Adrenal gland (tissue), 12 donors: ENCODE measurements around the gene SRCAP. TPM values are rescaled to one million over a fixed set of nuclear protein-coding genes. Genes with fewer than 3 reads are reported as not detected.

Source experiments
- DNase-seq, 7 donors: peaks; one replicate each; pipeline ENCODE4 v3.0.0-alpha.2; 2019 to 2020
- H3K27ac ChIP-seq, 5 donors: fragments of 200-600 bp; sonication (generic) in 4 of 5; 1 replicate in 3 of 5; 2 replicates in 2 of 5; pipeline versions ENCODE4 v1.5.1 to v1.8.0; 2016 to 2020; ENCODE audit warnings: mild to moderate bottlenecking in 1 of 5
- H3K27me3 ChIP-seq: fragments of 200-600 bp; 2 replicates; pipeline ENCODE4 v1.8.0; 2021
- H3K36me3 ChIP-seq, 2 donors: fragments of 200-600 bp; replicated peaks in 1 of 2; 1 replicate in 1 of 2; 2 replicates in 1 of 2; pipeline versions ENCODE4 v1.5.1 to v1.8.0; 2018 to 2022
- H3K4me1 ChIP-seq, 2 donors: fragments of 200-600 bp; replicated peaks in 1 of 2; 1 replicate in 1 of 2; 2 replicates in 1 of 2; pipeline versions ENCODE4 v1.5.1 to v1.8.0; 2018 to 2021
- H3K4me3 ChIP-seq, 4 donors: fragments of 200-600 bp; sonication (generic) in 3 of 4; one replicate each; pipeline ENCODE4 v1.5.1; 2016 to 2018
- H3K9me3 ChIP-seq, 3 donors: fragments of 200-600 bp; sonication (generic) in 1 of 3; replicated peaks in 1 of 3; 1 replicate in 2 of 3; 2 replicates in 1 of 3; pipeline versions ENCODE4 v1.5.1 to v1.8.0; 2016 to 2021
- CTCF ChIP-seq, 6 experiments: fragments of 450-650 bp in 4 of 6; fragments of 200-600 bp in 2 of 6; sonication (generic) in 1 of 6; IDR thresholded peaks; 1 replicate in 5 of 6; 2 replicates in 1 of 6; pipeline versions ENCODE4 v1.5.1 to v1.8.0; 2016 to 2021; ENCODE audit warnings: antibody characterized with exemption in 6 of 6, mild to moderate bottlenecking in 2 of 6, moderate library complexity in 1 of 6
- POLR2A ChIP-seq, 2 donors: fragments of 450-650 bp; IDR thresholded peaks; one replicate each; pipeline ENCODE4 v1.6.1; 2017; ENCODE audit warnings: antibody characterized with exemption in 2 of 2, mild to moderate bottlenecking in 2 of 2, moderate library complexity in 1 of 2
- WGBS, 4 donors: extraction: QIAGEN DNeasy Blood & Tissue Kit in 2 of 4; methylation state at CpG; one replicate each; pipeline versions ENCODE4 v1.1.5 to v1.1.7; 2013 to 2017; 5-methylcytosine and 5-hydroxymethylcytosine counted together
- intact Hi-C, 2 donors: fragments of 100-400 bp; cut with DNase I; formaldehyde crosslinking; loops; one replicate each; pipeline versions ENCODE4 v1.14.1 to v1.15.0; 2022 to 2023
- polyA plus RNA-seq, 3 donors: library from polyadenylated mRNA; stranded (reverse); fragments of 200-250 nt in 2 of 3; fragments of 350-450 nt in 1 of 3; fragmentation: Illumina TruSeq in 1 of 3; extraction: RNeasy Lipid Tissue Mini Kit (QIAGEN cat#74804) in 1 of 3; gene quantifications; one replicate each; pipeline ENCODE4 v1.2.3, GENCODE V29; 2013 to 2014
- total RNA-seq, 9 donors: library from RNA; depleted of rRNA in 4 of 9; stranded (reverse); fragments of >200 nt in 4 of 9; fragments of 120-200 nt in 1 of 9; fragmentation: NEBNext Ultra II Directional in 1 of 9; extraction: Animal tissue kit (Norgen Biotek cat#: 25700) in 1 of 9; gene quantifications; one replicate each; pipeline versions ENCODE4 v1.1.0 to v1.2.4, GENCODE V29; 2013 to 2023
- donor health status: healthy with polysubstance abuse.
- donor health status: Bipolar disorder and iron deficiency.
- donor health status: DM: yes; HTN: yes; CAD: no.
- donor health status: DM: no; HTN: no; CAD: no.
- donor health status: DM: no; HTN: no; CAD: no.
- donor health status: DM: yes; HTN: yes; CAD: no.

The SRCAP gene
- total and polyA plus RNA-seq, 12 donors, result 3.7 to 82.4 (median 46.6) TPM

- Histone ChIP-seq H3K4me1 (peaks cover 8 to 12% of the 10 kb centered on the region in 2 donors), H3K36me3 (peaks cover 0 to 40% of the 10 kb centered on the region in 2 donors), H3K27ac (peak overlapping the region; percentile 55 to 94 (median 87)), H3K4me3 (peak overlapping the region; percentile 18 to 73 (median 49)), H3K9me3 (no peaks in the 10 kb centered on the region), H3K27me3 (no peaks in the 10 kb centered on the region)
- WGBS, 4 donors, result 0 to 1% (median 0%) methylated on average over 1 to 70 of the region's 71 CpGs
- intact Hi-C loops, result no loop called here
- TF ChIP-seq POLR2A (IDR thresholded peaks at IDR 0.05) (peak; percentile 14 to 57), CTCF (IDR thresholded peaks at IDR 0.05) (peak; percentile 25 to 69 (median 50))
- peak; percentile 70 to 81 (median 72) for DNase-seq
Measured at GRCh38 chr16:30651124-30652004, 47.6 kb upstream of the SRCAP start.

- no peaks in the 10 kb centered on the region for H3K9me3 ChIP-seq
- H3K27me3 ChIP-seq, result no peaks in the 10 kb centered on the region
- intact Hi-C loops, result no loop called here
- H3K4me3 ChIP-seq, result peak overlapping the region in 2 of 4 donors; percentile 69 to 73
- peak overlapping the region in 4 of 5 donors; percentile 55 to 94 (median 88) for H3K27ac ChIP-seq
- H3K36me3 ChIP-seq, result peaks cover 0 to 46% of the 10 kb centered on the region in 2 donors
- no peak for DNase-seq
- WGBS, 4 donors, result 12 to 18% (median 16%) methylated on average over 2 of the region's 2 CpGs
- TF ChIP-seq POLR2A (IDR thresholded peaks at IDR 0.05), result no peak
- TF ChIP-seq CTCF (IDR thresholded peaks at IDR 0.05), result no peak
- peaks cover 10 to 18% of the 10 kb centered on the region in 2 donors for H3K4me1 ChIP-seq
Measured at GRCh38 chr16:30652005-30652296, 47.0 kb upstream of the SRCAP start.

- H3K4me3 ChIP-seq, result no peak overlapping the region
- WGBS, 4 donors, result 88 to 94% (median 90%) methylated on average over 10 to 18 of the region's 18 CpGs
- H3K9me3 ChIP-seq, result no peaks in the 10 kb centered on the region
- peak overlapping the region in 2 of 5 donors; percentile 21 for H3K27ac ChIP-seq
- H3K27me3 ChIP-seq, result no peaks in the 10 kb centered on the region
- intact Hi-C loops, result no loop called here
- DNase-seq, result peak in 1 of 7 donors; percentile 30
- peaks cover 0 to 46% of the 10 kb centered on the region in 2 donors for H3K36me3 ChIP-seq
- no peak for TF ChIP-seq CTCF (IDR thresholded peaks at IDR 0.05)
- TF ChIP-seq POLR2A (IDR thresholded peaks at IDR 0.05), result no peak
- H3K4me1 ChIP-seq, result peaks cover 17 to 25% of the 10 kb centered on the region in 2 donors
Measured at GRCh38 chr16:30652718-30653117, 46.3 kb upstream of the SRCAP start.

GRCh38 chr16:30654856-30655255 is 44.1 kb upstream of the SRCAP start:
- peak in 2 of 7 donors; percentile 24 to 28 for DNase-seq
- H3K4me3 ChIP-seq, result no peak overlapping the region
- 85 to 93% (median 92%) methylated on average over 4 to 18 of the region's 18 CpGs for WGBS, 4 donors
- no peak overlapping the region for H3K27ac ChIP-seq
- H3K36me3 ChIP-seq, result peaks cover 0 to 46% of the 10 kb centered on the region in 2 donors
- no peaks in the 10 kb centered on the region for H3K9me3 ChIP-seq
- H3K27me3 ChIP-seq, result no peaks in the 10 kb centered on the region
- TF ChIP-seq CTCF (IDR thresholded peaks at IDR 0.05), result no peak
- TF ChIP-seq POLR2A (IDR thresholded peaks at IDR 0.05), result no peak
- peaks cover 20 to 25% of the 10 kb centered on the region in 2 donors for H3K4me1 ChIP-seq
- intact Hi-C loops, result no loop called here
